HS-5 (cell line): ENCODE results near the gene HOXC10.

Experiments used
- DNase-seq: peaks from one replicate; pipeline ENCODE4 v3.0.0-alpha.2; 2012; ENCODE audit warnings: low read depth

The HOXC10 gene

DNA sequence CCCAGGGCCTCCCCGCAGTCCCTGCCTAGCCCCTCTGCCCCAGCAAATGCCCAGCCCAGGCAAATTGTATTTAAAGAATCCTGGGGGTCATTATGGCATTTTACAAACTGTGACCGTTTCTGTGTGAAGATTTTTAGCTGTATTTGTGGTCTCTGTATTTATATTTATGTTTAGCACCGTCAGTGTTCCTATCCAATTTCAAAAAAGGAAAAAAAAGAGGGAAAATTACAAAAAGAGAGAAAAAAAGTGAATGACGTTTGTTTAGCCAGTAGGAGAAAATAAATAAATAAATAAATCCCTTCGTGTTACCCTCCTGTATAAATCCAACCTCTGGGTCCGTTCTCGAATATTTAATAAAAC lies 45.5 kb downstream of the HOXC10 start:
- no peak for DNase-seq

DNA sequence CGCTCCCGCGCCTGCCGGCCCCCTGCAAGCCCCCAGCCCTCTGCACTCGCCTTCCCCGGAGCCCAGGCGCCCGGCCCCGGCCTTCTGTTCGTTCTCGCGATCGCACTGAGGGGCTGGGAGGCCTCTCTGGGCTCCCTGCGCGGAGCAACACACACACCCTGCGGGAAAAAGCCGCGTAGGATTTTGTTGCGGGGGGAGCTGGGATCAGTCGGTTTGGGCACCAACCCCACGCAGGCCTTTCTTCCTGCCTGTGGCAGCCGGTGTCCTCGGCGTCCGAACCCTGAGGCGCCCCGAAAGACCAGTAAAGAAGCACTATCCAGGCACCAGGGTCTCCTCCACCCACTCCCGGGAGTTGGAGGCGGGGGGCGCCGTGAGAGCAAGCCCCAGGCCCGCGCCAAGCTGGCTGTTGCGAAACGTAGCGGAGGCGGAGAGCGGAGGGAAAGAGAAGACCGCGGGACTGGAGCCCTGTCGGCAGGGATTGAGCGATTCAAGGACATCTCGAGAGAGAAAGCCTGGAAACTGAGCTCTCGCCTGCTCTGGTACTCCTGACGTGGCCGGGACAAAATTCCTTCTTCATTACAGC lies 46.0 kb downstream of the HOXC10 start:
- no peak for DNase-seq

DNA sequence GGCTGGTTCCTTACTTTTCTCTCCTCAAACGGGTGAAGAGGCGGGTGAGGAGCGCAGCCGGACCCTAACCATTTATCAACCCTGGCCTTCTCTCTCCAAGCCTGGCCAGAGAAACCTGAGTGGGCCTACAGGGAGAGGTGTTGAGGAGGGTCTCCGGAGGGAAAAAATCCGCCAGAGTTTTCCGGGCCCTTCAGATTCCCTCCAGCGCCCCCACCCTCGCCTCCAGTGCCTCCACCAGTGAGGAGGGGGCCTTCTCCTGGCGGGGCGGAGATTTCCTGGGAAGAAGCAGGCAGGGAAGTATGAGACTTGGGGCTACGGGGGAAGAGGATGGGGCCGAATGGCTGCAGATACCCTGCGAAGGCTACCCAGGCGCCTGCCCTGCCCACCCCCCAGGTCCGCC lies 46.5 kb downstream of the HOXC10 start:
- DNase-seq: no peak

DNA sequence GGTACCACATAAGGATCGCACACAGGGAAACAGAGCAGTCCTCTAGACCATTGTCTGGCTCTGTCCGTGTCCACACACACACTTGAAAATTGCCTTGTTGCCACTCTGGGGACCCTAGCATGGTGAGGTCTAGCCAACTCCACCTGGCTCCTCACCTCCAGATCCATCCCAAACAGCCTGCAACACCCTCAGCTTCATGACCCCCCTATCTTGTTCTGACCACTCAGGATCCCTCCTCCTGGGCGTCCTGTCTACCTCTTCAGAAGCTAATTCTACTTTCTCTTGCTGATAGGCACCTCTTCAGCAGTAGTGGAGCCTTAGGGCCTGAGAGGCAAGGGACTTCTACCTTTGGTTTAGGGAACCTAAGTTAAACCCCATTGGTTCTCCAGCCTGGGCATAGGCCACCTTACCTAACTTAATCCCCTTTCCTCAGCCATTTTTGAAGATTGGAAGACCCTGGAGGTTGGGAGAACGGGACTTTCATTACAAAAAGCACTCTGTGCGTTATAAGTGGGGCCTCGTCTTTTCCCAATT lies 47.2 kb downstream of the HOXC10 start:
- no peak for DNase-seq

DNA sequence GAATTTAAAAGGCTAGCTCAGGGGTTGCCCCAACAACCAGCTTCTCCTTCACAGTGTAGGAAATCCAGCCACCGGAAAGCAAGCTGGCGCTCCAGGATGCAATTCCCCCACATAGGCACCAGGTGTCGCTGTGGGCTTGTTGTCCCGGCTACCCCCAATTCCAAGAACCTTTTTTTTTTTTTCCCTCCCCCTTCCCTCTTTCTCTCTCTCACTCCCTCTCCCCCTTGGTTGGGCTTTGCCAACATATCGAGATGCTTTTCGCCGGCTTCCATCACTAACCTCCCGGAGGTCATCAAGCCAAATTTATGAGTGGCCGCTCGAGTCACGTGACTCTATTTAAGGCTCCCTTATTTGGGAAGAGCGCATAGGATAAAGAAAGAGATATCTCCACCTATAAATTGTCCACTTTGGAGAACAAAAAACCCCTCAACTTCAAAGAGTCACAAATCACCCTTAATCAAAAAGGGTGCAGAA lies 47.7 kb downstream of the HOXC10 start, which contains the start of gene HOXC5:
HOXC5 (plus strand) TSS at position 424 of the 474 bp plus-strand sequence. CDS start 73 bp downstream, outside the sequence.
- DNase-seq: no peak

DNA sequence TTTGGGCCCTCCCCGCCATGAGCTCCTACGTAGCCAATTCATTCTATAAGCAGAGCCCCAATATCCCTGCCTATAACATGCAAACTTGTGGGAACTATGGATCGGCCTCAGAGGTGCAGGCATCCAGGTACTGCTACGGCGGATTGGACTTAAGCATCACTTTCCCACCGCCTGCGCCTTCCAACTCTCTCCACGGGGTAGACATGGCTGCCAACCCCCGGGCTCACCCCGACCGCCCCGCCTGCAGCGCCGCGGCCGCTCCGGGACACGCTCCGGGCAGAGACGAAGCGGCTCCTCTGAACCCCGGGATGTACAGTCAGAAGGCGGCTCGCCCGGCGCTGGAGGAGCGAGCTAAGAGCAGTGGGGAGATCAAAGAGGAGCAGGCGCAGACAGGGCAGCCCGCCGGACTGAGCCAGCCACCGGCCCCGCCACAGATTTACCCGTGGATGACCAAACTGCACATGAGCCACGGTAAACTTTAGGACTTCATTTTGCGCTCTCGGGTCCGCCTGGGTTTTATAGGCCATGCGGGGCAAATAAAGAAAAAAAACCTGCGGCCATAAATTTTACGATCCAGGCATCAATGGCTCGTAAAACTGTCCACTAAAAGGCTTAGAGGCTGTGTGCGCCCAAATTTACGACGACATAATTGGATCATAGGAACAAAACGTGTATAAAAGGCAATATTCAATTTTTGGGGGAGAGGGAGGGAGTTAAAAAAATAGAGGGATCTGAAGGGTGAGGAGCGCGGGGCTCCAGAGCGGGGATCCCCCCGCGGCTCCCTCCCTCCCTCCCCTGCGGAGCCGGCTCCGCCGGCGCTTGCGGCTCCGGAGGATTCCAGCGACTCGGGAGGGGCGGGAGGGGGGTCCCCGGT lies 48.4 kb downstream of the HOXC10 start:
- no peak for DNase-seq

DNA sequence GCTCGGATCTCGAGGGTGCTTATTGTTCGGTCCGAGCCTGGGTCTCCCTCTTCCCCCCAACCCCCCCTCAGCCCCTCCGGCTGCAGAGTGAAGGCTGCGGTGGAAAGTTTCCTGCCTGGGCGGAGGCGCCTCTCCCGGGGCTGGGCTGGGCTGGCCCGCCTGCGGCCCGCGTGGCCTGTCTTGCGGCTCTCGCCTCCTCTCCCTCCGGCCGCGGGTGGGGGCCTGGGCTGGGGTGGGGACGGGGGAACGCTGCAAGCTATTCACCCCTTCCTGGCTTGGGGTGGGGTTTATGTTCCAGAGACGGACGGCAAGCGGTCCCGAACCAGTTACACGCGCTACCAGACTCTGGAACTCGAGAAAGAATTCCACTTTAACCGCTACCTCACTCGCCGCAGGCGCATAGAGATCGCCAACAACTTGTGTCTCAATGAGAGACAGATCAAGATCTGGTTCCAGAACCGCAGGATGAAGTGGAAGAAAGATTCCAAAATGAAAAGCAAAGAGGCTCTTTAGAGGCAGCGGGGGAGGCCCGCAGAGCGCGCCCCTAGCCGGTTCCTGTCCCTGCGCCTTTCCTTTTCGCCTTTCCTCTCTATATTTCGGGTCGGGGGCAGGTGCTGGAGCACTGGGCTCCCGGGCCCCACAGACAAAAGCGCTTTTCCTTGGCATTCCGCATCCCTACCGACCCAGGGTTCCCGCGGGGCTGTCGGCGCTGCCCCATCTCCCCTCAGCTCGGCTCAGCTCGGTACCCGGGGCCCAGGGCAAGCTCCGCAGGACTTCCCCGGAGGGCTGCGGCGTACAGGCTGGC lies 49.2 kb downstream of the HOXC10 start:
- no peak for DNase-seq

DNA sequence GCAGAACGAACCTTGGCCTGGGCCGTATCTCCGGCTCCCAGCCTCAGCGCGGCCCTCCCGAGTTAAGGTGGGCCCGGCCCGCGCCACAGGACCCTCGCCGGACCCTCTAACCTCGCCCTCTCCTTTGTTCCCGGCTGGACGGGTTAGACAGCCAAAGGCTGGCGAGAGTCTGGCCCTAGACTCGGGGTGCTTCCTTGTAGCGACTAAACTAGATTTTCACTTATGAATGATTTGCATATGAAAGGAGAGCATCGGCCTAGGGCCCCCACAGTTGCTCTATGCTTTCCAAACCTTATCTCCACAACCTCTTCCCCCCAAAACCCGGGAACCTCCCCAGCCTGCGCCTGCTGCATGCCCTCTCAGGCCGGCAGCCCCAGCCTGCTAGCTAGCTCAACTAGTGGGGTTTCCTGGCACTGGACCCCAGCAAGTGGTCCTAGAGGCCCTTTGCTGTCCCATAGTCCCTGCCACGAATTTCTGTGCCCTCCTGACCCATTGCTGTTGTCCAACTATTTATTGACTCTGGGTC lies 49.9 kb downstream of the HOXC10 start:
- DNase-seq: no peak

DNA sequence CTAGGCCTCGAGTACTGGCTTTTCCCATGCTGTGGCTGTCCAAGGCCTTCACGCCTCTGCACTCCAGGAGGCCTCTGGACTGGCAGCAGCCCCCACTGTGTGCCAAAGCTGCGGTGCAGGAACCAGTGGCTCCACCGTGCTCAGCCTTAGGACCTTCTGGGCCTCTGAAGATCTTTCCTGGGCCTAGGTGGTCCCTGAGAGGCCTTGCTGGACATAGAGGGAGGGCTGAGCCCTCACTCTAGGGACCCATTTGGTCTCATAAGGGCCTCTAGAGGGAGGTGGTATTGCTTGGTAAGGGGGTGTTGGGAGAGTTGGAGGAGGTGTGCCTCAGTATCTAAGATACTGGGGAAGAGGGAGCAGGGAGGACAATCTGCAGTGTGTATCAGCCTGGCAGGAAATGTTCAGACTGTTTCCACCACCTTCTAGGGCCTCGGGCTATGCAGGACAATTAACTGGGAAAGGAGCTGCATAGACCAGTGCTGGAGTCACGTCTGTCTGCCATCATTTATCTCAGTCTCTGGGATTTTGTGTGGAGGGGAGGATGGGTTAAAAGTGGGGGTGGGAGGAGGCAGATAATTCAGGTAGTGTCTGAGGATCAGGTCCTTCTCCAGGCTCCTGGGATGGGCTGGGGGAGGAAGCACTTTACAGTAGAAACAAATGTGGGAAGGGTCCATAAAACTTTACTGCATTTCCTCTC lies 50.8 kb downstream of the HOXC10 start:
- DNase-seq: no peak

DNA sequence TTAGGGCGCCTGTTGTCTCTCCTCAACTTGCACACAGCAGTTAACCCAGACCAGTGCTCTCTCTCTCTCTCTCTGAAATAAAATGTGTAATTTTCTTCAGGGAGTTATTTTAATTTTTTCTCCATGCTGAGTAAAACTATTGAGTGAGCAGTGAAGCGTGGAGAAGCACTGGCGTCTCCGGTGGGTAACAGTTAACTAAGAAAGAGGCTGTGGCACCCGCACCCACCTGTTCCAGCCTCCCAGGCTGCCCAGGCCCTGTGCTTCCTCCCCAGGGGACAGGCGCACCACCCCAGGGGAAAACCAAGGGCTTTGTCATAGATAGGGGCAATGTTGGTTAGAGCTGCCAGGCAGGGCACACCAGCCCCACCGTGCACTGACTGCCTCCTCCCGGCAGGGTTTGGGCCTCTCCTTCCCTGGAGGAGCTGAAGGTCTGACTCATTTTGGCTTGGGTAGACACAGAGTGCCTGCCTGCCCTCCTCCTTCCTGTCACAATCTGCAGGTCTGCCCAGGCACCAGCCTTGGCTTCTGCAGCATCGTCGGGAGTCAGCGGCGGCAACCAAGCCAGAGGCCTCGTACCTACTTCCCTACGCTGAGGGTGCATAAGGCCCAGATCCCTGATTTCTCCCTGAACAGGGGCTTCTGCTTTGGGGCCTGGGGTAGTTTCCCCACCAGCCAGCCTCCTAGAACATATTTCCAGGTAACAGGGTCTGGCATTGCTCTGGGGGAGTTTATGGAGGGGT lies 51.8 kb downstream of the HOXC10 start:
- DNase-seq: no peak

DNA sequence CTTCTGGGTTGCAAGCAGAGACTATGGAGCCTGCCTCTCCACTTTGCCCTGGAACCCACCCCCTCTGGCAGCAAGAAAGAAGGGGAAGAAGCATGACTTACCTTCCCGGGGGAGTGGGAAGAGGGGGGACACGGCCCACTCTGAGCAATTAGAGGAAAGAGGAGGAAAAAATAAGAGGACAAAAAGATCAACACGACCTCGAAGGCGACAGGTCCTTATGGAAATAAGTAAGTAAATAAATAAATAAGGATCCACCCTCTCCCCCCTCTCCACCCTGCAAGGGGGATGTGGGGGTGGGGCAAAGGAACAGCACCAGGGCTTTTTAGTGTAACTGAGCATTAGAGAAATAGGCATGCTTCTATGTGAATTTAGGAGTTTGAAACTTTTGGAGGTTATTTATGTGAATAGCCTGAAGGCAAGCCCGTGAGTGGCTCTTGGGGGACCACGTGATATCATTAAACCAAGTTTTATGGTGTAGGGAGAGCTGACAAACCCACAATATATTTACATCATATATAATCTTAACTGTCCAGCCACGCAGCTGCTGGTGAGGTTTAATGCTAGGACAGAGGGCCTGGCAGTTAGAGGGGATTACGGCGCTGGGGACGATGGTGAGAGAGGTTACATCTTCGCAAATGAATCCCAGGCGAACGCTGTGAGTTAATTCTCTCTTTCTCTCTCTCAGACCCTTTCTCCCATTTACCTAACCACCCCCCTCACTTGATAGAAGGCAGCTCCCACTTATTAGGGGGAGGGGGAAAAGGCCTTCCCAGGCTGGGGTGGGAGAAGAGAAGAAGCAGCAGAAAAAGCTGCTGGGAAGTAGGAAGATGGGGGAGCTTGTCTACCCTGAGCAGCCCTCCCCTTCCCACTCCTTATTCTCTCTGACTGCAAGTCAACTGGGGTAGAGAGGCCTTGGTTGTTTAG lies 52.7 kb downstream of the HOXC10 start:
- no peak for DNase-seq

DNA sequence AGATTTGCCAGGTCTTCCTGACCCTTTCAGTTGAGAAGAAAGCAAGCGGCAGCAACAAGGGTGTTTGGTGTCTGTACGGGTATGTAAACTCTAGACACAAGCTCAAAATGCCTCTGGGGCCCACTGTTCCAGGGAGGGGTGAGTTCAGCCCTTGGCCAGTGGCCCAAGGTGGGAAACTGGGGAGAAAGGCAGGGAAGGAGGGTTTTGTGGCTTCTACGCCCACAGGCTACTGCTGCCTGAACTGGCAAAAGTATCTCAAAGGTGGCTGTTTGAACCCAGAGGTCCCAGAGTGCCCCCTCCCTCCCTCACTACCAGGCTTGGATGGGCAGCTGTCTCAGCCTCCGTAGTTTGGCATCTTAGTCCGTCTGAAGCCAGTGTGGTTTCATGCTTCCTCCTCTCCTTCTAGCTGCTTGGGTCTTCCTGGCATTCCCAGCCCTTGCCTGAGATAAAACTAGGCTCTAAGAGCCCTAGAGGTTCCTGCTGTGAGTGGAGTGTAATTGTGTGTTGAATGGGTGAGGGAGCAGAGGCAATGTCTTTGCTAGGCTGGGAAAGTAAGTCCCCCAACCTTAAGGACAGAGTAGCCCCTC lies 53.4 kb downstream of the HOXC10 start:
- DNase-seq: no peak

DNA sequence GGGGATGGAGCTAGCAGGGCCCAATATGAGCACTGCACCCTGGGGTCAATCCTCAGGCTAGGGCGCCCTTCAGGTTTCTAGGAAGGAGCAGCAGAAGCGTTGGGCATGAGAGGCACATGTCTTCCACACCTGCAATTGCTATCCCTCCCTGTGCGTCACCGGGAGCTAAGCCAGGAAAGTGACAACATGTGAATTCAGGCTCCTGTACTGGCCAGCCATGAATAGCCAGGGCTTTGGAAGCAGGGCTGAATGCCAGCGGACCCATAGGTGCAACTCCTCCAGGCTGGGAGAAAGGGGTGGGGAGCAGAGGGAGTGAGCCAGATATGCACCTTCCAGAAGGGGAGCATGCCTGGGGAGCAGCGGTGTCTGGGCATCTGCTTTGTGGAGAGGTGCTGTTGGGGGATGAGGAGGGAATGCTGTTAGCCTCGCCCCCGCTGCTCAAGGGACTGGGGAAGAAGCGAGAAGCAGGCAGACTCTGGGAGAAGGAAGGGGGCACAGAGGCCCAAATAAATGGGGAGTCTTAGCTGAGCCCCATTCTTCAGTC lies 54.0 kb downstream of the HOXC10 start:
- DNase-seq: no peak

DNA sequence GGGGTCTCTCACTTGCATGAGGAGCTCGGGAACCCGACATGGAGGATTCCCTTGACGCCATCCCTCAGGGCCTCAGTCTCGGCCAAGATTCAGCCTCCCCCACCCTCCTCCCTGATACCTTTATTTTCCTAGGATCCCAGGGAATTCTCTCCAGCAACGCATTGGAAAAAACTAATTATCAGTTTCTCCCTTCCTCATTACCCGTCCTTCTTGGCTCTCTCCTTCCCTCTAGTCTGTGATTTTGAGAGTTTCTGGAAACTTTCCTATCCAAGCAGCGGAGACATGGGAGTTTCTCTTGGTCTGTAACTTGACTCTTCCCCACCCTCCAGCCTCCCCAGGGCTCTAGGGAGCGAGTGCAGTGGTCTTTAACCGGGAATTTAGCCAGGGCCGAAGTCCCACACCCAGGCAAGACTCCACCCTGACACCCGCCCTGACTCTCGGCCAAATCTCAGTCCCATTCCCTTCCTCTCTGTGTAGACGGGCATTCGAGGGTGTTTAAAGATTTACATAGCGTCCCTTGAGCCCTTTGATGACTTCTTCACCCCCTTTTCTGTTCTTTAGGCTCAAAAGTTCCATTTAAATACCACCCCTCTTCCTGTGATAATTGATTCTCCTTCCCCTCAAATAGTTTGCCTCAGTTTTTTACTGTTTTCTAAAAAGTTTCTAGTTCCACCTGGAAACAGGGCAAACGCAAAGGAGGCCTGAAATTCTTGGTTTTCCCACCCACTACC lies 54.6 kb downstream of the HOXC10 start:
- DNase-seq: no peak
